Activated T-helper 1 cell treated with anti-CD3 and anti-CD28 coated beads, Interleukin-12 subunit alpha, Interleukin-12 subunit beta, Interleukin-2, Interleukin-4 antibody, amounts not matched to agents 30 ng/mL and 10 ng/mL and 1 ng/mL, durations not matched to agents 14 hours and 24 hours and 36 hours (primary cell): ENCODE data around the gene FGF18. TPM values are rescaled to one million over a fixed set of nuclear protein-coding genes. Genes with fewer than 3 reads are reported as not detected.
A peak's percentile ranks its signal among the peaks of the same experiment; 100 is the strongest.
"Not testable (repeated sequence)": the region's sequence is repeated elsewhere in the genome, so short reads cannot be mapped to it uniquely, and the experiment has no call there.

ENCODE experiments used
- DNase-seq: peaks from one replicate; pipeline ENCODE4 v3.0.0; 2021; ENCODE audit warnings: low spot score
- H3K27ac Mint-ChIP-seq: one replicate; pipeline ENCODE4 v1.8.0; 2021; ENCODE audit warnings: mild to moderate bottlenecking, mixed read lengths
- H3K27me3 Mint-ChIP-seq: one replicate; pipeline ENCODE4 v1.8.0; 2022; ENCODE audit warnings: mild to moderate bottlenecking, moderate library complexity, mixed read lengths; ENCODE audit not compliant: insufficient read depth
- H3K36me3 Mint-ChIP-seq: one replicate; pipeline ENCODE4 v1.8.0; 2021; ENCODE audit warnings: low read depth, mixed read lengths
- H3K4me1 Mint-ChIP-seq: one replicate; pipeline ENCODE4 v1.8.0; 2021; ENCODE audit warnings: low read depth, mixed read lengths
- H3K4me3 Mint-ChIP-seq: one replicate; pipeline ENCODE4 v1.8.0; 2021; ENCODE audit warnings: mild to moderate bottlenecking, moderate library complexity, mixed read lengths
- H3K9me3 Mint-ChIP-seq: one replicate; pipeline ENCODE4 v1.8.0; 2021; ENCODE audit warnings: mixed read lengths
- intact Hi-C: fragments of 100-400 bp; cut with micrococcal nuclease; formaldehyde crosslinking; loops from one replicate; pipeline ENCODE4 v1.15.1; 2024
- total RNA-seq: library from RNA; stranded (reverse); gene quantifications from 2 replicates; pipeline ENCODE4 v1.2.3, GENCODE V29; 2022

The FGF18 gene
- total RNA-seq, 1 donor from 2014 or later, result 0.21 TPM

DNA sequence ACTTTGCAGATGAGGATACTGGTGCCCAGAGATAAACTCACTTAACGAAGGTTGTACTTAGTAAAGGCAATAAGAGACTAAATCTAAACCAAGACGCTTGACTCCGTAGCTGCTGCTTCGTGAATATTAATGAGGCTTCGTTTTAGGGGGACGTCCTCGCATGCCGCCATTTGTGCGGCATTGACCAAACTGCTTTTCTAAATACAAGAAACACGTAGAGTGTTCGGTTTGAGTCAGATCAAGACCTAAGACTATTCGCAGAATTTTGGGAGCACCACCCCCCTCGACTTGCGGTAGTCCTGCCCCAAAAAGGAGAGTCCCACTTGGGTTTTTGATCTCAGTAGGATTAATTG lies 30.7 kb upstream of the FGF18 start:
- peaks cover 56% of the 10 kb centered on the region for H3K4me1 Mint-ChIP-seq
- peaks cover 54% of the 10 kb centered on the region for H3K36me3 Mint-ChIP-seq
- peaks cover 6% of the 10 kb centered on the region for H3K27me3 Mint-ChIP-seq
- no peaks in the 10 kb centered on the region for H3K9me3 Mint-ChIP-seq
- intact Hi-C loops, result loop anchor here (5.0 kb wide), 7 partner anchors 799 to 1939 kb away; partner anchors contain the start of genes ATP6V0E1, CREBRF, SPDL1 and STC2
- H3K27ac Mint-ChIP-seq, result peak overlapping the region; percentile 98
- peak overlapping the region; percentile 97 for H3K4me3 Mint-ChIP-seq
- DNase-seq, result peak; percentile 21

DNA sequence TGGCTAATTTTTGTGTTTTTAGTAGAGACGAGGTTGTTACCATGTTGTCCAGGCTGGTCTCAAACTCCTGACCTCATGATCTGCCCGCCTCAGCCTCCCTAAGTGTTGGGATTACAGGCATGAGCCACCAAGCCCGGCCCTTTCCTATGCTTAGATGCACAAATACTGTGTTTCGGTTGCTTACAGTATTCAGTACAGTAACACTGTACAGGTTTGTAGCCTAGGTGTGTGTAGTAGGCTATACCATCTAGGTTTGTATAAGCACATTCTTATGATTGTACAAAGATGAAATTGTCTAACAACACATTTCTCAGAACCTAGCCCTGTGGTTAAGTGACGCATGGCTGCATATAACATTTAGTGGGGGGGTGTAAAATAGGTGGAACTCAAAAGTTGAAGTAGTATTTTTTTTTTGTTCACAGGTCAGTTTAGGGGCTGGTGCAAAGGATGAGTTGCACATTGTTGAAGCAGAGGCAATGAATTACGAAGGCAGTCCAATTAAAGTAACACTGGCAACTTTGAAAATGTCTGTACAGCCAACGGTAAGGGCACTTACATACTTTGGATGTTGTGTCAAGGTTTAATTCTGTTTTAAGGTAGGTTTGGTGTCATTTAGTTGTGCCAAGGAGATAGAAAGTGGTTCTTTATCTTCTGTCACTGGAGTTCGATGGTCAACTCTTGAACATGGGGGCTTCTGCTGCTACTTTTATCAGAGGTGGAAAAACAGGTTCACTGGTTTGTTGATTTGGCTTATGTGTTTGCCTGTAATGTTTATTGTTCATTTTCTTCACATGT lies 28.4 kb upstream of the FGF18 start:
- no peak for DNase-seq
- Mint-ChIP-seq H3K27me3 (peaks cover 6% of the 10 kb centered on the region), H3K27ac (peak overlapping the region; percentile 29), H3K36me3 (peaks cover 67% of the 10 kb centered on the region), H3K4me1 (peaks cover 62% of the 10 kb centered on the region), H3K9me3 (no peaks in the 10 kb centered on the region), H3K4me3 (peak overlapping the region; percentile 97)
- intact Hi-C loops, result no loop called here

DNA sequence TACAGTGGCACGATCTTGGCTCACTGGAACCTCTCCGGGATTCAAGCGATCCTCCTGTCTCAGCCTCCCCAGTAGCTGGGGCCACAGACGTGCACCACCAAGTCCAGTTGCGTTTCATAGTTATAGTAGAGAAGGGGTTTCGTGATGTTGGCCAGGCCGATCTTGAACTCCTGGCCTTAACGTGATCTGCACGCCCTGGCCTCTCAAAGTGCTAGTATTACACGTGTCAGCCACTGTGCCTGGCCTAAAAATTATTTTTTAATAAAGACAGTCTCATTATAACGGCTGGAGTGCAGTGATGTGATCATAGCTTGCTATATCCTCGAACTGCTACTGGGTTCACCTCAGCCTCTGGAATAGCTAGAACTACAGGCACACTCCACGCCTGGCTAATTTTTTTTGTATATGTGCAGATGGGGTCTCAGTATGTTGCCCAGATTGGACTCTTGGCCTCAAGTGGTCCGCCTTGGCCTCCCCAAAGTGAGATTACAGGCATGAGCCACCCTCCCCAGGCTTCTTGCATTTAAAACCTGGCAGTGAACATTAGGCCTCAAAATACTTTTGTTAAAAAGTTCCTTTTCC lies 27.4 kb upstream of the FGF18 start:
- Mint-ChIP-seq H3K27ac (no peak overlapping the region), H3K36me3 (peaks cover 74% of the 10 kb centered on the region), H3K9me3 (no peaks in the 10 kb centered on the region), H3K4me3 (peak overlapping the region; percentile 29), H3K4me1 (peaks cover 64% of the 10 kb centered on the region), H3K27me3 (peaks cover 6% of the 10 kb centered on the region)
- DNase-seq, result no peak
- intact Hi-C loops, result loop anchor here (2.0 kb wide), 1 partner anchor 17 kb away; no protein-coding TSS in a partner anchor

DNA sequence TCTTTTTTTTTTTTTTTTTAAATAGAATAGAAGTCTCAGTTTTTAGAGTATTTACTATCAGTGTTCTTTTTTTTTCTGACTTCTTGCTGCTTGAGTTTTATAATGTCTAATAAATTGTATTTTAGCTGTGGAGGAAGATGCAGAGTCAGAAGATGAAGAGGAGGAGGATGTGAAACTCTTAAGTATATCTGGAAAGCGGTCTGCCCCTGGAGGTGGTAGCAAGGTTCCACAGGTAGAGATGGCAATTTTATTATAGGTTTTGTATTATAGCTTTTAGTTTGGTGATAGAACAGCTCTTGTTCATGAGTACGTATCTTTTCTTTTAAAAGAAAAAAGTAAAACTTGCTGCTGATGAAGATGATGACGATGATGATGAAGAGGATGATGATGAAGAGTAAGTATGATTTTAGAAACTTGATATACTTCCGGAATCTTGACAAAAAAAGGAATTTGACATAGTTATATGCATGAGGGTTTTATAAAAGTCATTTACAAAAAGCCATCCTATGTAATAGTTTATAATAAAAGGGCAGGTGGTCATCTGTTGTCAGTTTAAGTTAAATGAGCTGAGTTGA lies 26.8 kb upstream of the FGF18 start:
- no peak for DNase-seq
- Mint-ChIP-seq H3K27me3 (peaks cover 2% of the 10 kb centered on the region), H3K4me3 (peak overlapping the region; percentile 29), H3K9me3 (no peaks in the 10 kb centered on the region), H3K4me1 (peaks cover 68% of the 10 kb centered on the region), H3K27ac (peak overlapping the region; percentile 31), H3K36me3 (peaks cover 79% of the 10 kb centered on the region)
- intact Hi-C loops, result loop anchor here (2.0 kb wide), 1 partner anchor 16 kb away; no protein-coding TSS in a partner anchor

DNA sequence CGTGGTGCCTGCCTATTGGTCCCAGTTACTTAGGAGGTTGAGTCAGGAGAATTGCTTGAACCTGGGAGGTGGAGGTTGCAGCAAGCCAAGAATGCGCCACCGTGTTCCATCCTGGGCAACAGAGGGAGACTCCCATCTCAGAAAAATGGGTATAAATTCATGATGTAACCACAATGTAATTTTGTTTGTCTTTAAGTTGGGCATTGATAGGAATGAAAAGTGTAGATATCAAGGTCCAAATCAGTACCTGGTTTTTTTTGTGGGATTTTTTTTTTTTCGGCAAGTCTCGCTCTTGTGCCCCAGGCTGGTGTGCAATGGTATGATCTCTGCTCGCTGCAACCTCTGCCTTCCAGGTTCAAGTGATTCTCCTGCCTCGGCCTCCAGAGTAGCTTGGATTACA lies 24.4 kb upstream of the FGF18 start:
- Mint-ChIP-seq H3K9me3 (no peaks in the 10 kb centered on the region), H3K27ac (no peak overlapping the region), H3K27me3 (no peaks in the 10 kb centered on the region), H3K36me3 (peaks cover 77% of the 10 kb centered on the region), H3K4me3 (no peak overlapping the region), H3K4me1 (peaks cover 65% of the 10 kb centered on the region)
- intact Hi-C loops, result no loop called here
- DNase-seq, result no peak

DNA sequence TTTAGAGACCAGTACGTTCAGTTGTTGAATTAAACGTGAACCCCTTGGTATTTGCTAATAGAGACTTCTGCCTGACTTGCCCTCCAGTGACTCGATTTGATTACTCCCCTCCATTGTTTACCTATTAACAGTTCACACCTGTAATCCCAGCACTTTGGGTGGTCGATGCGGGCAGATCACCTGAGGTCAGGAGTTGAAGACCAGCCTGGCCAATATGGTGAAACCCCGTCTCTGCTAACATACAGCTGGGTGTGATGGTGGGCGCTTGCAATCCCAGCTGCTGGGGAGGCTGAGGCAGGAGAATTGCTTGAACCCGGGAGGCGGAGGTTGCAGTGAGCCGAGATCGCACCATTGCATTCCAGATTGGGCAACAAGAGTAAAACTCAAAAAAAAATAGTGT lies 22.9 kb upstream of the FGF18 start:
- H3K4me3 Mint-ChIP-seq, H3K9me3 Mint-ChIP-seq, H3K27ac Mint-ChIP-seq, intact Hi-C loops, H3K27me3 Mint-ChIP-seq, DNase-seq: not testable (repeated sequence)
- Mint-ChIP-seq H3K4me1 (peaks cover 53% of the 10 kb centered on the region), H3K36me3 (peaks cover 74% of the 10 kb centered on the region)

DNA sequence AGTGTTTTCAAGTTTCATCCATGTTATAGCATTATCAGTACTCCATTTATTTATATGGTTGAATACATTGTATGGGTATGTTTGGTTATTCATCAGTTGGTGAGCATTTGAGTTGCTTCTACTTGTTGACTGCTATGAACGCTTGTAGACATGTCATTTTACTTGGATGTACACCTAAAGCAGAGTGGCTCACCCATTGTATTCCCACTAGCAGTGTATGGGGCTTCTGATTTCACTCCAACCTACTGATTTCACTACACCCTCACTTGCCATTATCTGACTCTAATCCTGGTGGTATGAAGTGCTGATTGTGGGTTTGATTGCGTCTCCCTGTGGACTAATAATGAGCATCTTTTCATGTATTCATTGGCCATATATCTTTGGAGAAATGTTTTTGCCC lies 22.3 kb upstream of the FGF18 start:
- H3K27ac Mint-ChIP-seq, result no peak overlapping the region
- H3K4me3 Mint-ChIP-seq, result no peak overlapping the region
- intact Hi-C loops, result no loop called here
- H3K36me3 Mint-ChIP-seq, result peaks cover 73% of the 10 kb centered on the region
- no peaks in the 10 kb centered on the region for H3K9me3 Mint-ChIP-seq
- peaks cover 54% of the 10 kb centered on the region for H3K4me1 Mint-ChIP-seq
- no peak for DNase-seq
- no peaks in the 10 kb centered on the region for H3K27me3 Mint-ChIP-seq

DNA sequence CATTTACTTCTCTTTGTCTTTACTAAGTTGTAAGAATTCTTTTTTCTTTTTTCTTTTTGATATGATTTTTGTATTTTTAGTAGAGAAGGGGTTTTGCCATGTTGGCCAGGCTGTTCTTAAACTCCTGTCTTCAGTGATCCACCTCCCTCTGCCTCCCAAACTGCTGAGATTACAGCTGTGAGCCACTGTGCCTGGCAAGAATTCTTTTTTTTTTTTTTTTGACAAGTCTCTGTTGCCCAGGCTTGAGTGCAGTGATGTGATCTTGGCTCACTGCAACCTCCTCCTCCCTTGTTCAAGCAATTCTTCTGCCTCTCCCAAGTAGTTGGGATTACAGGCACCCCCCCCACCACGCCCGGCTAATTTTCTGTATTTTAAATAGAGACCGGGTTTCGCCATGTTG lies 21.8 kb upstream of the FGF18 start:
- Mint-ChIP-seq H3K27ac (no peak overlapping the region), H3K36me3 (peaks cover 70% of the 10 kb centered on the region), H3K9me3 (no peaks in the 10 kb centered on the region), H3K4me3 (no peak overlapping the region), H3K4me1 (peaks cover 50% of the 10 kb centered on the region), H3K27me3 (no peaks in the 10 kb centered on the region)
- intact Hi-C loops, result no loop called here
- no peak for DNase-seq

DNA sequence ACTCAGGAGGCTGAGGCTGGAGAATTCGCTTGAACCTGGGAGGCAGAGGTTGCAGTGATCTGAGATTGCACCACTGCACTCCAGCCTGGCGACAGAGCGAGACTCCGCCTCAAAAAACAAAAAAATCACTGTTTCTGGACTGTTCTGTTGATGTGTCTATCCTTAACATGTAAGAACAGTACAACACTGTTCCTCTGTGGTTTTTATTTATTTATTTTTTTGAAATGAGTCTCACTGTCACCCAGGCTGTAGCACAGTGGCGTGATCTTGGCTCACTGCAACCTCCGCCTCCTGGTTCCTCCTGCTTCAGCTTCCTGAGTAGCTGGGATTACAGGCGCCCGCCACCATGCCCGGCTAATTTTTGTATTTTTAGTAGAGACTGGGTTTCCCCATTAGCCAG lies 20.8 kb upstream of the FGF18 start:
- H3K36me3 Mint-ChIP-seq, result peaks cover 61% of the 10 kb centered on the region
- intact Hi-C loops, result not testable (repeated sequence)

DNA sequence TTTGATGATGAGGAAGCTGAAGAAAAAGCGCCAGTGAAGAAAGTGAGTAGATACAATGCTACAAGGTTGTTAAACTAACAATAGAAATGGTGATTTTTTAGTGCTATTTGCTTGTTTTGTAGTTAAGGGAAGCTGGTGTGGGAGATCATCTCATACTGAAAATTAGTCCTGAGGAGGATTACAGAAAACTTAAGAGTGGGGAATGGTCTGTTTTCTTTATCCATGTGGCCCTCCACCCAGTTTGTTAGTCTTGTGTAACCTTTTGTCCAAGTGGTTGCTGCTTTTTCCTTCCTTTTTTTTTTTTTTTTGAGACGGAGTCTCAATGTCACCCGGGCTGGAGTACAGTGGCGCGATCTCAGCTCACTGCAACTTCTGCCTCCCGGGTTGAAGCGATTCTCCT lies 19.3 kb upstream of the FGF18 start:
- Mint-ChIP-seq H3K27ac (peak overlapping the region; percentile 34), H3K4me1 (peaks cover 39% of the 10 kb centered on the region), H3K9me3 (no peaks in the 10 kb centered on the region), H3K4me3 (no peak overlapping the region), H3K36me3 (peaks cover 54% of the 10 kb centered on the region), H3K27me3 (no peaks in the 10 kb centered on the region)
- no peak for DNase-seq
- intact Hi-C loops, result no loop called here

More for the DNA sequence above, 20.8 kb upstream of the FGF18 start:
- peaks cover 39% of the 10 kb centered on the region for H3K4me1 Mint-ChIP-seq
- H3K4me3 Mint-ChIP-seq, DNase-seq, H3K27me3 Mint-ChIP-seq, H3K27ac Mint-ChIP-seq, H3K9me3 Mint-ChIP-seq: not testable (repeated sequence)

DNA sequence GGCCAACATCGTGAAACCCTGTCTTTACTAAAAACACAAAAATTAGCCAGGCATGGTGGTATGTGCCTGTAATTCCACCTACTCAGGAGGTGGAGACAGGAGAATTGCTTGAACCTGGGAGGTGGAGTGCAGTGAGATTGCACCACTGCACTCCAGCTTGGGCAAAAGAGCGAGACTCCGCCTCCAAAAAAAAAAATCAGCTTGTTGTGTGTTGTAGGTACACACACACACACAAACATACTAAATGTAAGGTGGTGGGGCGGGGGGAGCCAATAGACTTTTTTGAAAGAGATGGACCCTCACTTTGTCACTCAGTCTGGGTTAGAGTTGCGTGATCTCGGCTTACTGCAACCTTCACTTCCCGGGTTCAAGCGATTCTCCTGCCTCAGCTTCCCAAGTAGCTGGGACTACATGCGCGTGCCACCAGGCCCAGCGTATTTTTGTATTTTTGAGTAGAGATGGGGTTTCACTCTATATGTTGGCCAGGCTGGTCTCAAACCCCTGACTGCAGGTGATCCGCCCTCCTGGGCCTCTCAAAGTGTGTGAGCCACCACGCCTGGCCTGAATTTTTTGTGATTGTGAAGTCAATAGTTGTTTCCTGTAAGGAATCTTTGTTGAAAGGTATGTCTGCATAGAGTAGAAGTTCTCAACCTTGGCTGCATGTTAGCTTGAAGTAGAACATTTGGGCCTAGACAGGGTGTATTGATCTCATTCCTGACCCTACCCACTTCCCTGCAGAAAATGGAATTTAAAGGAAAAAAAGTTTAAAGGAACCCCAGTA lies 18.1 kb upstream of the FGF18 start:
- Mint-ChIP-seq H3K4me1 (peaks cover 40% of the 10 kb centered on the region), H3K4me3 (no peak overlapping the region), H3K27me3 (no peaks in the 10 kb centered on the region), H3K36me3 (peaks cover 57% of the 10 kb centered on the region), H3K9me3 (no peaks in the 10 kb centered on the region), H3K27ac (no peak overlapping the region)
- intact Hi-C loops, result no loop called here
- DNase-seq, result no peak

DNA sequence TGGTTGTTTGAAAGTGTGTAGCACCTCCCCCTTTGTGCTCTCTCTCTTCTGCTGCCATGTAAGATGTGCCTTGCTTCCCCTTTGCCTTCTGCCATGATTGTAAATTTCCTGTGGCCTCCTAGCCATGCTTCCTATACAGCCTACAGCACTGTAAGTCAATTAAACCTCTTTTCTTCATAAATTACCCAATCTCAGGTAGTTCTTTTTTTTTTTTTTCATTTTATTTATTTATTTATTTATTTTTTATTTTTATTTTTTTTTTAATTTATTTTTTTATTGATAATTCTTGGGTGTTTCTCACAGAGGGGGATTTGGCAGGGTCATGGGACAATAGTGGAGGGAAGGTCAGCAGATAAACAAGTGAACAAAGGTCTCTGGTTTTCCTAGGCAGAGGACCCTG lies 16.7 kb upstream of the FGF18 start:
- H3K9me3 Mint-ChIP-seq, H3K27me3 Mint-ChIP-seq, DNase-seq, H3K4me3 Mint-ChIP-seq, H3K27ac Mint-ChIP-seq, intact Hi-C loops: not testable (repeated sequence)
- Mint-ChIP-seq H3K36me3 (peaks cover 56% of the 10 kb centered on the region), H3K4me1 (peaks cover 39% of the 10 kb centered on the region)
